Smooth muscle cell (in vitro differentiated cells): ENCODE results near the gene SLU7. TPM values are rescaled to one million over a fixed set of nuclear protein-coding genes. Genes with fewer than 3 reads are reported as not detected.

Source experiments
- DNase-seq: peaks from one replicate; lab custom pipeline; 2025; ENCODE audit not compliant: unreplicated experiment; lab: John Stamatoyannopoulos, UW
- H2AFZ ChIP-seq: fragments of 200-600 bp; sonication (generic); 2 replicates; pipeline ENCODE4 v1.6.0; 2016; ENCODE audit warnings: antibody characterized with exemption, low read depth, mild to moderate bottlenecking
- H3F3A ChIP-seq: fragments of 200-600 bp; sonication (generic); 2 replicates; pipeline ENCODE4 v1.6.0; 2017; ENCODE audit warnings: antibody characterized with exemption, low read depth
- H3K27ac ChIP-seq: fragments of 200-600 bp; sonication (generic); 2 replicates; pipeline ENCODE4 v1.5.1; 2016; ENCODE audit warnings: low read depth, mild to moderate bottlenecking
- H3K27me3 ChIP-seq: fragments of 200-600 bp; sonication (generic); 2 replicates; pipeline ENCODE4 v1.6.1; 2016; ENCODE audit warnings: low read depth, mild to moderate bottlenecking
- H3K36me3 ChIP-seq: fragments of 200-600 bp; sonication (generic); 2 replicates; pipeline ENCODE4 v1.5.1; 2016; ENCODE audit warnings: low read depth
- H3K4me1 ChIP-seq: fragments of 200-600 bp; sonication (generic); 2 replicates; pipeline ENCODE4 v1.5.1; 2016; ENCODE audit warnings: low read depth
- H3K4me2 ChIP-seq: fragments of 200-600 bp; sonication (generic); 2 replicates; pipeline ENCODE4 v1.6.0; 2016; ENCODE audit warnings: mild to moderate bottlenecking
- H3K4me3 ChIP-seq: fragments of 200-600 bp; sonication (generic); 2 replicates; pipeline ENCODE4 v1.5.1; 2016; ENCODE audit warnings: mild to moderate bottlenecking
- H3K79me2 ChIP-seq: fragments of 200-600 bp; sonication (generic); 2 replicates; pipeline ENCODE4 v1.6.0; 2016; ENCODE audit warnings: low read depth, mild to moderate bottlenecking
- H3K9ac ChIP-seq: fragments of 200-600 bp; sonication (generic); 2 replicates; pipeline ENCODE4 v1.6.0; 2016; ENCODE audit warnings: low read depth
- H3K9me3 ChIP-seq: fragments of 200-600 bp; sonication (generic); replicated peaks from 2 replicates; pipeline ENCODE4 v1.5.1; 2016; ENCODE audit warnings: low read depth
- H4K20me1 ChIP-seq: fragments of 200-600 bp; sonication (generic); 2 replicates; pipeline ENCODE4 v1.6.0; 2016; ENCODE audit warnings: low read depth
- CTCF ChIP-seq: fragments of 200-600 bp; sonication (generic); IDR thresholded peaks from 2 replicates; pipeline ENCODE4 v1.5.1; 2017; ENCODE audit warnings: borderline replicate concordance, mild to moderate bottlenecking, antibody characterized with exemption; ENCODE audit not compliant: insufficient read depth, poor library complexity, severe bottlenecking
- WGBS: methylation state at CpG from one replicate; pipeline ENCODE4 v1.1.7; 2016; ENCODE audit warnings: low lambda C conversion rate; 5-methylcytosine and 5-hydroxymethylcytosine counted together
- polyA plus RNA-seq: library from polyadenylated mRNA; unstranded; fragments of >200 nt; fragmentation: Nextera tagmentation; extraction: Ambion mirVana; gene quantifications from 2 replicates; pipeline ENCODE4 v1.2.1, GENCODE V29; 2016
- total RNA-seq: library from RNA; depleted of rRNA; stranded (reverse); fragments of >200 nt; gene quantifications from 2 replicates; pipeline ENCODE4 v1.2.3, GENCODE V29; 2014

Gene SLU7
- total and polyA plus RNA-seq, 2 experiments from 2014 or later: 46.3 to 48.1 TPM

GRCh38 chr5:160376416-160376815, 42.5 kb downstream of the SLU7 start:
- DNase-seq: no peak
- Histone ChIP-seq H2AFZ (no peak overlapping the region), H3K4me1 (no peaks in the 10 kb centered on the region), H4K20me1 (no peaks in the 10 kb centered on the region), H3K79me2 (no peaks in the 10 kb centered on the region), H3K27me3 (peaks cover 26% of the 10 kb centered on the region), H3K27ac (no peak overlapping the region), H3K4me2 (no peak overlapping the region), H3K9me3 (no peaks in the 10 kb centered on the region), H3K36me3 (no peaks in the 10 kb centered on the region), H3K4me3 (no peak overlapping the region), H3K9ac (no peak overlapping the region), H3F3A (no peaks in the 10 kb centered on the region)
- no peak for TF ChIP-seq CTCF

- no peak overlapping the region for H3K9ac ChIP-seq
These were observed 43.2 kb downstream of the SLU7 start for GRCh38 chr5:160375701-160376100.

GRCh38 chr5:160375166-160375565, 43.7 kb downstream of the SLU7 start:
- Histone ChIP-seq H3K4me3 (no peak overlapping the region), H4K20me1 (no peaks in the 10 kb centered on the region), H3K4me2 (no peak overlapping the region), H3K9ac (no peak overlapping the region), H3K79me2 (no peaks in the 10 kb centered on the region), H2AFZ (no peak overlapping the region), H3K9me3 (no peaks in the 10 kb centered on the region), H3K27ac (no peak overlapping the region), H3F3A (no peaks in the 10 kb centered on the region), H3K36me3 (no peaks in the 10 kb centered on the region), H3K27me3 (peaks cover 26% of the 10 kb centered on the region), H3K4me1 (no peaks in the 10 kb centered on the region)
- TF ChIP-seq CTCF: no peak
- no peak for DNase-seq

More at GRCh38 chr5:160375701-160376100, 43.2 kb downstream of the SLU7 start:
- TF ChIP-seq CTCF: no peak
- Histone ChIP-seq H3F3A (no peaks in the 10 kb centered on the region), H3K4me3 (no peak overlapping the region), H2AFZ (no peak overlapping the region), H3K4me1 (no peaks in the 10 kb centered on the region), H3K36me3 (no peaks in the 10 kb centered on the region), H3K27ac (no peak overlapping the region), H3K9me3 (no peaks in the 10 kb centered on the region), H3K79me2 (no peaks in the 10 kb centered on the region), H3K27me3 (peaks cover 26% of the 10 kb centered on the region), H4K20me1 (no peaks in the 10 kb centered on the region), H3K4me2 (no peak overlapping the region)
- no peak for DNase-seq
- 92% methylated on average over 2 of the region's 2 CpGs for WGBS

GRCh38 chr5:160371294-160371693, 47.6 kb downstream of the SLU7 start:
- Histone ChIP-seq H3K9me3 (no peaks in the 10 kb centered on the region), H2AFZ (no peak overlapping the region), H4K20me1 (no peaks in the 10 kb centered on the region), H3F3A (no peaks in the 10 kb centered on the region), H3K9ac (no peak overlapping the region), H3K27me3 (peaks cover 21% of the 10 kb centered on the region), H3K4me2 (no peak overlapping the region), H3K79me2 (no peaks in the 10 kb centered on the region), H3K4me3 (no peak overlapping the region), H3K36me3 (no peaks in the 10 kb centered on the region), H3K4me1 (no peaks in the 10 kb centered on the region), H3K27ac (no peak overlapping the region)
- TF ChIP-seq CTCF: no peak
- no peak for DNase-seq
